OCI-LY3 (cell line): ENCODE data around the gene DRC1.

Experiments
- CTCF ChIP-seq: fragments of 200-600, 300-600 bp; sonication (generic); IDR thresholded peaks from 2 replicates; pipeline ENCODE4 v1.5.1; 2014; ENCODE audit warnings: antibody characterized with exemption, low read length, low read depth
- EZH2phosphoT487 ChIP-seq: fragments of 200-600 bp; shearing (Covaris generic); IDR thresholded peaks from 2 replicates; pipeline ENCODE4 v1.6.1; 2018; ENCODE audit warnings: antibody characterized with exemption, mixed run types, low read depth

DNA sequence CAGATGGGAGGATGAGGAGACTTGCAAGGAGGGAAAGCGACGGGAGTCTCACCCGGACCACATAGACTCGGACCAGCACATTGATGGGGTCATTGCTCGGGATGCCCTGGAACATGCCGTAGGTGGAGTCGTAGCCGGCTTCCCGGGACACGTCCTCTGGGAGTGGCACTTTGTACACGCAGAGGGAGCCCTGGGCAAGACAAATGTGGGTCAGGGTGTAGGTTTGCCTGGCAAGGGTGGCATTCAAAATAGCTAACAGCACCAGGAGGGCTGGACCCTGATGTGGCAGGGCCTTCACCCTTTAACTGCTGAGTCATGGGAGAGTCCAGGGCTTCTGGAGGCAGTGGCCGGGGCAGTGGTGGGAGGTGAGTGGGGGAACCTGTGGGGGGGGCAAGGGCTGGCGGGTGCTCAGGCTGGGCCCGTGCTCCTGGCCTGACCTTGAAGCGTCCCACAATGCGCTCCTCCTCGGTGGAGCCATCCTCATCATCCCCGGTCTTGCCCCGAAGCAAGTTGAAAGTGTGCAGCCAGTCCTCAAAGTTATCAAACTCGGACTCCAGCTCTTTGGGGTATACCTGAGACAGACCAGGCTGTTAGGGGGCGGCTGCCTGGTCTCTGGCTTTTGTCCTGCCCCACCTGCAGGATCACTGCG lies 65.1 kb downstream of the DRC1 start:
- TF ChIP-seq CTCF, result no peak
- TF ChIP-seq EZH2phosphoT487, result no peak
